ENCODE results near the gene COL1A2. TPM values are rescaled to one million over a fixed set of nuclear protein-coding genes. Genes with fewer than 3 reads are reported as not detected.

Gene COL1A2
- total RNA-seq, 1 experiment from 2014 or later: 81.2 TPM

- Mint-ChIP-seq H3K9me3 (peaks cover 12% of the 10 kb centered on the region), H3K36me3 (no peaks in the 10 kb centered on the region), H3K27me3 (ENCODE audit: low read depth) (no peaks in the 10 kb centered on the region), H3K4me1 (peaks cover 24% of the 10 kb centered on the region), H3K4me3 (peak overlapping the region; percentile 51), H3K27ac (peak overlapping the region; percentile 91)
- ATAC-seq: peak; percentile 89
- TF ChIP-seq ETV6 (CRISPR knock-in tag; IDR thresholded peaks at IDR 0.05): no peak
- TF ChIP-seq ZNF396 (CRISPR knock-in tag; IDR thresholded peaks at IDR 0.05; ENCODE audit: borderline replicate concordance): no peak
- no peak for TF ChIP-seq TP53 (CRISPR knock-in tag; IDR thresholded peaks at IDR 0.05)
- no peak for TF ChIP-seq RORB (CRISPR knock-in tag; IDR thresholded peaks at IDR 0.05)
- no peak for TF ChIP-seq NFYB (CRISPR knock-in tag; conservative IDR thresholded peaks at IDR 0.05; ENCODE audit: low read depth)
- no peak for TF ChIP-seq ATF6 (CRISPR knock-in tag; IDR thresholded peaks at IDR 0.05)
- no peak for TF ChIP-seq SP1 (CRISPR knock-in tag; conservative IDR thresholded peaks at IDR 0.05)
- ChIA-PET POLR2A (interaction anchor here (0.7 to 1.9 kb wide), 3 partner anchors 19 to 644 kb away, joined by 4 to 10 read pairs (median 6); partner anchors contain the start of gene COL1A2), CTCF (interaction anchor here (0.7 to 3.4 kb wide), 5 partner anchors 10 to 513 kb away, joined by 3 to 36 read pairs (median 8); partner anchors contain the start of gene COL1A2)
- peak; percentile 30 for DNase-seq (ENCODE audit: low spot score)
Measured at GRCh38 chr7:94374721-94375566, 19.8 kb upstream of the COL1A2 start.

- CTCF ChIA-PET: interaction anchor here (0.7 to 3.4 kb wide), 5 partner anchors 11 to 514 kb away, joined by 3 to 36 read pairs (median 8); partner anchors contain the start of gene COL1A2
- no peak for DNase-seq (ENCODE audit: low spot score)
- TF ChIP-seq NR3C1 (CRISPR knock-in tag; conservative IDR thresholded peaks at IDR 0.05; ENCODE audit: low read depth) (no peak), ATF2 (CRISPR knock-in tag; IDR thresholded peaks at IDR 0.05; ENCODE audit: borderline replicate concordance, low read depth) (no peak), USF2 (CRISPR knock-in tag; IDR thresholded peaks at IDR 0.05) (no peak), IRF1 (CRISPR knock-in tag; IDR thresholded peaks at IDR 0.05) (no peak), E2F4 (CRISPR knock-in tag; IDR thresholded peaks at IDR 0.05; ENCODE audit: borderline replicate concordance, low read depth) (no peak), ATF6 (CRISPR knock-in tag; IDR thresholded peaks at IDR 0.05) (no peak), ZSCAN18 (CRISPR knock-in tag; IDR thresholded peaks at IDR 0.05) (no peak), NR2C2 (CRISPR knock-in tag; IDR thresholded peaks at IDR 0.05) (no peak), MYBL2 (CRISPR knock-in tag; IDR thresholded peaks at IDR 0.05) (no peak), CREB1 (CRISPR knock-in tag; IDR thresholded peaks at IDR 0.05) (no peak), ZNF512 (CRISPR knock-in tag; IDR thresholded peaks at IDR 0.05; ENCODE audit: borderline replicate concordance) (no peak), GRHL2 (CRISPR knock-in tag; IDR thresholded peaks at IDR 0.05; ENCODE audit: insufficient replicate concordance, severe bottlenecking) (no peak), ELF4 (CRISPR knock-in tag; IDR thresholded peaks at IDR 0.05; ENCODE audit: low read depth) (no peak), SMAD4 (CRISPR knock-in tag; IDR thresholded peaks at IDR 0.05) (no peak), ESRRA (CRISPR knock-in tag; IDR thresholded peaks at IDR 0.05; ENCODE audit: borderline replicate concordance) (no peak), IRF2 (CRISPR knock-in tag; IDR thresholded peaks at IDR 0.05; ENCODE audit: borderline replicate concordance, low read depth) (no peak)
Measured at GRCh38 chr7:94375691-94376090, 19.0 kb upstream of the COL1A2 start.

More at GRCh38 chr7:94375691-94376090, 19.0 kb upstream of the COL1A2 start:
- no peaks in the 10 kb centered on the region for H3K27me3 Mint-ChIP-seq (ENCODE audit: low read depth)
- peak; percentile 76 for ATAC-seq
- peak overlapping the region; percentile 20; the same call in 1 of the 2 replicates for H3K4me3 Mint-ChIP-seq
- H3K4me1 Mint-ChIP-seq: peaks cover 24% of the 10 kb centered on the region
- POLR2A ChIA-PET: interaction anchor here (0.7 to 1.9 kb wide), 3 partner anchors 19 to 643 kb away, joined by 4 to 10 read pairs (median 6); partner anchors contain the start of gene COL1A2
- H3K9me3 Mint-ChIP-seq: peaks cover 12% of the 10 kb centered on the region
- peak overlapping the region; percentile 89 for H3K27ac Mint-ChIP-seq
- H3K36me3 Mint-ChIP-seq: no peaks in the 10 kb centered on the region

All from WTC11 (cell line).